H1 (cell line): Measurements from ENCODE around the gene ASCC1. TPM values are rescaled to one million over a fixed set of nuclear protein-coding genes. Genes with fewer than 3 reads are reported as not detected.

Experiments used
- POU5F1 ChIP-seq: IDR thresholded peaks from 2 replicates; pipeline ENCODE4 v1.6.1; 2011; ENCODE audit warnings: low read depth, mild to moderate bottlenecking, low read length, moderate library complexity
- polyA plus RNA-seq, 7 experiments: library from polyadenylated mRNA; depleted of rRNA in 3 of 7; stranded (reverse) in 5 of 7; unstranded in 2 of 7; fragments of >200 nt in 5 of 7; fragments of 200-250 nt in 2 of 7; gene quantifications; 1 replicate in 5 of 7; 2 replicates in 1 of 7; 4 replicates in 1 of 7; pipeline versions ENCODE4 v1.2.1 to v1.2.3, GENCODE V29; 2011 to 2013; ENCODE audit warnings: missing spikeins in 2 of 7, mixed read lengths in 2 of 7
- total RNA-seq: library from RNA; stranded (reverse); fragmentation: NEBNext Ultra II Directional; extraction: Animal tissue kit (Norgen Biotek cat#: 25700); gene quantifications from 2 replicates; pipeline ENCODE4 v1.2.1, GENCODE V29; 2021
- TF ChIP-seq, protein P1 (sequence below): fragments of 300-600 bp; sonication (generic); IDR thresholded peaks from 2 replicates; pipeline ENCODE4 v1.7.1; 2012; ENCODE audit warnings: low read length, moderate library complexity, mild to moderate bottlenecking, inconsistent platforms; ENCODE audit not compliant: insufficient replicate concordance

The ASCC1 gene
- total and polyA plus RNA-seq, 2 of the 8 experiments (the other 6 are each of a cell fraction or from before 2014, with no cell fraction given), result 25.6 to 35.8 TPM

DNA sequence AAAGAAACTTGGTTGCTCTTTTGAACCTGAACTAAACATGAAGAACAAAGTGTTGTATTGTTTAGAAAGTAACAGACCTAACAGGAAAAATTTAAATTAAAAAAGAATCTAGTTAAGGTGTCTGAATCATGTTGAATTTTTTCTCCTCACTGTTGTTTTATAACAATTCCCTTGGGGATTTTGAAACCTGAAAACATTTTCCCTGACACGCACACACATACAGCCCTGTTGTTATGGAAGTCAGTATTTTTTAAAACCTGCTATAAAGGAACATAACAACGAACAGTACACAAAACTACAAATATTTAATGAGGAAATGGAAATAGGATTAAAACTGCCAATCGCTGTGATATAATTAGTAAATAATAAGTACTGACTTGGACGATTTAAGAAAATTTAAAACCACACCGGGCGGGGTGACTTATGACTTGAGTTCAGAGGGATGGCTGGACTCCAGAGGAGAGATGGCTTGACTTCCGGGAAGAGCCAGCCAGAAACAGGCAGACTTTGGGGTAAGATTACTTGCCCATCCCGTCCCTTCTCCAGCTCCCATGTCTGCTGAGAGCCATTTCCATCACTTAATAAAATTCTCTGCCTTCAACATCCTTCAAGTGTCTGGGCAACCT, 111.5 kb downstream of the ASCC1 start (continued):
- TF ChIP-seq, protein P1, sequence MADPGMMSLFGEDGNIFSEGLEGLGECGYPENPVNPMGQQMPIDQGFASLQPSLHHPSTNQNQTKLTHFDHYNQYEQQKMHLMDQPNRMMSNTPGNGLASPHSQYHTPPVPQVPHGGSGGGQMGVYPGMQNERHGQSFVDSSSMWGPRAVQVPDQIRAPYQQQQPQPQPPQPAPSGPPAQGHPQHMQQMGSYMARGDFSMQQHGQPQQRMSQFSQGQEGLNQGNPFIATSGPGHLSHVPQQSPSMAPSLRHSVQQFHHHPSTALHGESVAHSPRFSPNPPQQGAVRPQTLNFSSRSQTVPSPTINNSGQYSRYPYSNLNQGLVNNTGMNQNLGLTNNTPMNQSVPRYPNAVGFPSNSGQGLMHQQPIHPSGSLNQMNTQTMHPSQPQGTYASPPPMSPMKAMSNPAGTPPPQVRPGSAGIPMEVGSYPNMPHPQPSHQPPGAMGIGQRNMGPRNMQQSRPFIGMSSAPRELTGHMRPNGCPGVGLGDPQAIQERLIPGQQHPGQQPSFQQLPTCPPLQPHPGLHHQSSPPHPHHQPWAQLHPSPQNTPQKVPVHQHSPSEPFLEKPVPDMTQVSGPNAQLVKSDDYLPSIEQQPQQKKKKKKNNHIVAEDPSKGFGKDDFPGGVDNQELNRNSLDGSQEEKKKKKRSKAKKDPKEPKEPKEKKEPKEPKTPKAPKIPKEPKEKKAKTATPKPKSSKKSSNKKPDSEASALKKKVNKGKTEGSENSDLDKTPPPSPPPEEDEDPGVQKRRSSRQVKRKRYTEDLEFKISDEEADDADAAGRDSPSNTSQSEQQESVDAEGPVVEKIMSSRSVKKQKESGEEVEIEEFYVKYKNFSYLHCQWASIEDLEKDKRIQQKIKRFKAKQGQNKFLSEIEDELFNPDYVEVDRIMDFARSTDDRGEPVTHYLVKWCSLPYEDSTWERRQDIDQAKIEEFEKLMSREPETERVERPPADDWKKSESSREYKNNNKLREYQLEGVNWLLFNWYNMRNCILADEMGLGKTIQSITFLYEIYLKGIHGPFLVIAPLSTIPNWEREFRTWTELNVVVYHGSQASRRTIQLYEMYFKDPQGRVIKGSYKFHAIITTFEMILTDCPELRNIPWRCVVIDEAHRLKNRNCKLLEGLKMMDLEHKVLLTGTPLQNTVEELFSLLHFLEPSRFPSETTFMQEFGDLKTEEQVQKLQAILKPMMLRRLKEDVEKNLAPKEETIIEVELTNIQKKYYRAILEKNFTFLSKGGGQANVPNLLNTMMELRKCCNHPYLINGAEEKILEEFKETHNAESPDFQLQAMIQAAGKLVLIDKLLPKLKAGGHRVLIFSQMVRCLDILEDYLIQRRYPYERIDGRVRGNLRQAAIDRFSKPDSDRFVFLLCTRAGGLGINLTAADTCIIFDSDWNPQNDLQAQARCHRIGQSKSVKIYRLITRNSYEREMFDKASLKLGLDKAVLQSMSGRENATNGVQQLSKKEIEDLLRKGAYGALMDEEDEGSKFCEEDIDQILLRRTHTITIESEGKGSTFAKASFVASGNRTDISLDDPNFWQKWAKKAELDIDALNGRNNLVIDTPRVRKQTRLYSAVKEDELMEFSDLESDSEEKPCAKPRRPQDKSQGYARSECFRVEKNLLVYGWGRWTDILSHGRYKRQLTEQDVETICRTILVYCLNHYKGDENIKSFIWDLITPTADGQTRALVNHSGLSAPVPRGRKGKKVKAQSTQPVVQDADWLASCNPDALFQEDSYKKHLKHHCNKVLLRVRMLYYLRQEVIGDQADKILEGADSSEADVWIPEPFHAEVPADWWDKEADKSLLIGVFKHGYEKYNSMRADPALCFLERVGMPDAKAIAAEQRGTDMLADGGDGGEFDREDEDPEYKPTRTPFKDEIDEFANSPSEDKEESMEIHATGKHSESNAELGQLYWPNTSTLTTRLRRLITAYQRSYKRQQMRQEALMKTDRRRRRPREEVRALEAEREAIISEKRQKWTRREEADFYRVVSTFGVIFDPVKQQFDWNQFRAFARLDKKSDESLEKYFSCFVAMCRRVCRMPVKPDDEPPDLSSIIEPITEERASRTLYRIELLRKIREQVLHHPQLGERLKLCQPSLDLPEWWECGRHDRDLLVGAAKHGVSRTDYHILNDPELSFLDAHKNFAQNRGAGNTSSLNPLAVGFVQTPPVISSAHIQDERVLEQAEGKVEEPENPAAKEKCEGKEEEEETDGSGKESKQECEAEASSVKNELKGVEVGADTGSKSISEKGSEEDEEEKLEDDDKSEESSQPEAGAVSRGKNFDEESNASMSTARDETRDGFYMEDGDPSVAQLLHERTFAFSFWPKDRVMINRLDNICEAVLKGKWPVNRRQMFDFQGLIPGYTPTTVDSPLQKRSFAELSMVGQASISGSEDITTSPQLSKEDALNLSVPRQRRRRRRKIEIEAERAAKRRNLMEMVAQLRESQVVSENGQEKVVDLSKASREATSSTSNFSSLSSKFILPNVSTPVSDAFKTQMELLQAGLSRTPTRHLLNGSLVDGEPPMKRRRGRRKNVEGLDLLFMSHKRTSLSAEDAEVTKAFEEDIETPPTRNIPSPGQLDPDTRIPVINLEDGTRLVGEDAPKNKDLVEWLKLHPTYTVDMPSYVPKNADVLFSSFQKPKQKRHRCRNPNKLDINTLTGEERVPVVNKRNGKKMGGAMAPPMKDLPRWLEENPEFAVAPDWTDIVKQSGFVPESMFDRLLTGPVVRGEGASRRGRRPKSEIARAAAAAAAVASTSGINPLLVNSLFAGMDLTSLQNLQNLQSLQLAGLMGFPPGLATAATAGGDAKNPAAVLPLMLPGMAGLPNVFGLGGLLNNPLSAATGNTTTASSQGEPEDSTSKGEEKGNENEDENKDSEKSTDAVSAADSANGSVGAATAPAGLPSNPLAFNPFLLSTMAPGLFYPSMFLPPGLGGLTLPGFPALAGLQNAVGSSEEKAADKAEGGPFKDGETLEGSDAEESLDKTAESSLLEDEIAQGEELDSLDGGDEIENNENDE, result no peak
- TF ChIP-seq POU5F1, result no peak
